RWPE1 (cell line): ENCODE data around the gene ARPC4.
A peak's percentile ranks its signal among the peaks of the same experiment; 100 is the strongest.

ENCODE experiments used
- CTCF ChIA-PET: fragments of 350-600 bp; sonication (Branson Sonifier 250); formaldehyde crosslinking; extraction: SDS; loops from one replicate; lab custom pipeline; 2021; lab: Yijun Ruan, JAX
- POLR2A ChIA-PET: fragments of 400-600 bp; formaldehyde crosslinking; extraction: SDS; loops from one replicate; lab custom pipeline; 2020; ENCODE audit warnings: antibody characterized with exemption; ENCODE audit not compliant: low non-redundant PET; lab: Yijun Ruan, JAX
- DNase-seq: peaks from one replicate; pipeline ENCODE4 v3.0.0; 2012; ENCODE audit warnings: low spot score
- H3K27ac ChIP-seq: fragments of 450-650 bp; 2 replicates; pipeline ENCODE4 v1.5.1; 2017
- CTCF ChIP-seq: fragments of 450-650 bp; conservative IDR thresholded peaks from 2 replicates; pipeline ENCODE4 v1.5.1; 2017; ENCODE audit warnings: low read depth, mild to moderate bottlenecking

ARPC4 gene

GRCh38 chr3:9760779-9761505, 31.9 kb upstream of the ARPC4 start:
- H3K27ac ChIP-seq = peak overlapping the region; percentile 24; the same call in 1 of the 2 replicates
- ChIA-PET CTCF (no interaction called here), POLR2A (interaction anchor here (0.6 kb wide), 1 partner anchor 34 kb away, joined by 4 read pairs; no protein-coding TSS in a partner anchor)
- no peak for TF ChIP-seq CTCF
- DNase-seq = no peak

GRCh38 chr3:9761919-9762318, 31.0 kb upstream of the ARPC4 start:
- ChIA-PET CTCF (no interaction called here), POLR2A (no interaction called here)
- H3K27ac ChIP-seq = peak overlapping the region; percentile 40
- DNase-seq = no peak
- no peak for TF ChIP-seq CTCF

GRCh38 chr3:9762871-9763270, 30.0 kb upstream of the ARPC4 start:
- ChIA-PET POLR2A (no interaction called here), CTCF (no interaction called here)
- no peak for DNase-seq
- no peak for TF ChIP-seq CTCF
- H3K27ac ChIP-seq = peak overlapping the region; percentile 40

- ChIA-PET POLR2A (no interaction called here), CTCF (no interaction called here)
- no peak for DNase-seq
- no peak overlapping the region for H3K27ac ChIP-seq
- no peak for TF ChIP-seq CTCF
Measured at GRCh38 chr3:9765865-9766264, 27.0 kb upstream of the ARPC4 start.

- peak overlapping the region; percentile 82 for H3K27ac ChIP-seq
- TF ChIP-seq CTCF = no peak
- DNase-seq = no peak
- ChIA-PET CTCF (no interaction called here), POLR2A (no interaction called here)
Measured at GRCh38 chr3:9767418-9767817, 25.5 kb upstream of the ARPC4 start.

GRCh38 chr3:9768141-9768775, 24.6 kb upstream of the ARPC4 start:
- no peak for DNase-seq
- no peak for TF ChIP-seq CTCF
- peak overlapping the region; percentile 82 for H3K27ac ChIP-seq
- ChIA-PET POLR2A (no interaction called here), CTCF (no interaction called here)
